ENCODE results near the gene WRAP73. TPM values are rescaled to one million over a fixed set of nuclear protein-coding genes. Genes with fewer than 3 reads are reported as not detected.

The WRAP73 gene
- total and polyA plus RNA-seq, 2 experiments from 2014 or later: 22.6 to 43.3 TPM

- TF ChIP-seq, protein P1, sequence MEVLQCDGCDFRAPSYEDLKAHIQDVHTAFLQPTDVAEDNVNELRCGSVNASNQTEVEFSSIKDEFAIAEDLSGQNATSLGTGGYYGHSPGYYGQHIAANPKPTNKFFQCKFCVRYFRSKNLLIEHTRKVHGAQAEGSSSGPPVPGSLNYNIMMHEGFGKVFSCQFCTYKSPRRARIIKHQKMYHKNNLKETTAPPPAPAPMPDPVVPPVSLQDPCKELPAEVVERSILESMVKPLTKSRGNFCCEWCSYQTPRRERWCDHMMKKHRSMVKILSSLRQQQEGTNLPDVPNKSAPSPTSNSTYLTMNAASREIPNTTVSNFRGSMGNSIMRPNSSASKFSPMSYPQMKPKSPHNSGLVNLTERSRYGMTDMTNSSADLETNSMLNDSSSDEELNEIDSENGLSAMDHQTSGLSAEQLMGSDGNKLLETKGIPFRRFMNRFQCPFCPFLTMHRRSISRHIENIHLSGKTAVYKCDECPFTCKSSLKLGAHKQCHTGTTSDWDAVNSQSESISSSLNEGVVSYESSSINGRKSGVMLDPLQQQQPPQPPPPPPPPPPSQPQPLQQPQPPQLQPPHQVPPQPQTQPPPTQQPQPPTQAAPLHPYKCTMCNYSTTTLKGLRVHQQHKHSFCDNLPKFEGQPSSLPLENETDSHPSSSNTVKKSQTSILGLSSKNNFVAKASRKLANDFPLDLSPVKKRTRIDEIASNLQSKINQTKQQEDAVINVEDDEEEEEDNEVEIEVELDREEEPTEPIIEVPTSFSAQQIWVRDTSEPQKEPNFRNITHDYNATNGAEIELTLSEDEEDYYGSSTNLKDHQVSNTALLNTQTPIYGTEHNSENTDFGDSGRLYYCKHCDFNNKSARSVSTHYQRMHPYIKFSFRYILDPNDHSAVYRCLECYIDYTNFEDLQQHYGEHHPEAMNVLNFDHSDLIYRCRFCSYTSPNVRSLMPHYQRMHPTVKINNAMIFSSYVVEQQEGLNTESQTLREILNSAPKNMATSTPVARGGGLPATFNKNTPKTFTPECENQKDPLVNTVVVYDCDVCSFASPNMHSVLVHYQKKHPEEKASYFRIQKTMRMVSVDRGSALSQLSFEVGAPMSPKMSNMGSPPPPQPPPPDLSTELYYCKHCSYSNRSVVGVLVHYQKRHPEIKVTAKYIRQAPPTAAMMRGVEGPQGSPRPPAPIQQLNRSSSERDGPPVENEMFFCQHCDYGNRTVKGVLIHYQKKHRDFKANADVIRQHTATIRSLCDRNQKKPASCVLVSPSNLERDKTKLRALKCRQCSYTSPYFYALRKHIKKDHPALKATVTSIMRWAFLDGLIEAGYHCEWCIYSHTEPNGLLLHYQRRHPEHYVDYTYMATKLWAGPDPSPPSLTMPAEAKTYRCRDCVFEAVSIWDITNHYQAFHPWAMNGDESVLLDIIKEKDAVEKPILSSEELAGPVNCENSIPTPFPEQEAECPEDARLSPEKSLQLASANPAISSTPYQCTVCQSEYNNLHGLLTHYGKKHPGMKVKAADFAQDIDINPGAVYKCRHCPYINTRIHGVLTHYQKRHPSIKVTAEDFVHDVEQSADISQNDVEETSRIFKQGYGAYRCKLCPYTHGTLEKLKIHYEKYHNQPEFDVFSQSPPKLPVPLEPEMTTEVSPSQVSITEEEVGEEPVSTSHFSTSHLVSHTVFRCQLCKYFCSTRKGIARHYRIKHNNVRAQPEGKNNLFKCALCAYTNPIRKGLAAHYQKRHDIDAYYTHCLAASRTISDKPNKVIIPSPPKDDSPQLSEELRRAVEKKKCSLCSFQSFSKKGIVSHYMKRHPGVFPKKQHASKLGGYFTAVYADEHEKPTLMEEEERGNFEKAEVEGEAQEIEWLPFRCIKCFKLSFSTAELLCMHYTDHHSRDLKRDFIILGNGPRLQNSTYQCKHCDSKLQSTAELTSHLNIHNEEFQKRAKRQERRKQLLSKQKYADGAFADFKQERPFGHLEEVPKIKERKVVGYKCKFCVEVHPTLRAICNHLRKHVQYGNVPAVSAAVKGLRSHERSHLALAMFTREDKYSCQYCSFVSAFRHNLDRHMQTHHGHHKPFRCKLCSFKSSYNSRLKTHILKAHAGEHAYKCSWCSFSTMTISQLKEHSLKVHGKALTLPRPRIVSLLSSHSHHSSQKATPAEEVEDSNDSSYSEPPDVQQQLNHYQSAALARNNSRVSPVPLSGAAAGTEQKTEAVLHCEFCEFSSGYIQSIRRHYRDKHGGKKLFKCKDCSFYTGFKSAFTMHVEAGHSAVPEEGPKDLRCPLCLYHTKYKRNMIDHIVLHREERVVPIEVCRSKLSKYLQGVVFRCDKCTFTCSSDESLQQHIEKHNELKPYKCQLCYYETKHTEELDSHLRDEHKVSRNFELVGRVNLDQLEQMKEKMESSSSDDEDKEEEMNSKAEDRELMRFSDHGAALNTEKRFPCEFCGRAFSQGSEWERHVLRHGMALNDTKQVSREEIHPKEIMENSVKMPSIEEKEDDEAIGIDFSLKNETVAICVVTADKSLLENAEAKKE (CRISPR knock-in tag; IDR thresholded peaks at IDR 0.05): no peak
- TF ChIP-seq REST (IDR thresholded peaks at IDR 0.05; ENCODE audit: unreplicated experiment) (no peak), CTCF (conservative IDR thresholded peaks at IDR 0.05; ENCODE audit: low read depth in 2 of 2) (no peak), ZNF114 (CRISPR knock-in tag; IDR thresholded peaks at IDR 0.05) (no peak)
Measured at GRCh38 chr1:3662080-3662671, 12.3 kb upstream of the WRAP73 start (continued).

All from GM23338 (cell line).